ENCODE results near the gene PLA2G5. TPM values are rescaled to one million over a fixed set of nuclear protein-coding genes. Genes with fewer than 3 reads are reported as not detected.
"Not testable (repeated sequence)": the region's sequence is repeated elsewhere in the genome, so short reads cannot be mapped to it uniquely, and the experiment has no call there.

PLA2G5 gene
- total RNA-seq, 2 donors from 2014 or later = 18.7 to 19.2 TPM

DNA sequence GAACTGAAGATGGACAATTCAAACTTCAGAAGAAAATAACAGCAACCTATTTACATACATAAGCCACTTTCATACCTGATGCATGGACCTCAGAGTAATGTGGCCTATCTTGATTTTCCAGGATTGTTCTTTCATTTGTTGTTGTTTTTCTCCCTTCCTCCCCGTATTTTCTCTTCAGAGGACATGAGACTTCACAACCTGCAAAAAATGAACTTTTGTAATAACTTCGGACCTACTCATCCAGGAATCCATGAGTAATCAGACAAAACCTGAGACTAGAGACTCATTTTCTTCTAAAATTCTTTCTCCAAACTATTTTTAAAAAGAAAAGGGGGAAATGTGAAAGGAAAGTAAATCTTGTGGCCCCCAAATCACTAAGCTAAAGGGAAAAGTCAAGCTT lies 17.6 kb upstream of the PLA2G5 start:
- Histone ChIP-seq H3K9me3 (peaks cover 3% of the 10 kb centered on the region), H3K36me3 (no peaks in the 10 kb centered on the region), H3K4me3 (no peak overlapping the region), H3K4me1 (ENCODE audit: control insufficient read depth in 1 of 2, low read depth in 2 of 2) (no peaks in the 10 kb centered on the region), H3K27me3 (replicated peaks; ENCODE audit: insufficient read depth) (no peaks in the 10 kb centered on the region), H3K27ac (no peak overlapping the region)
- DNase-seq (ENCODE audit: low spot score) = no peak
- ATAC-seq (ENCODE audit: insufficient number of reproducible peaks, low FRiP score, low read depth) = no peak
- TF ChIP-seq, protein P1, sequence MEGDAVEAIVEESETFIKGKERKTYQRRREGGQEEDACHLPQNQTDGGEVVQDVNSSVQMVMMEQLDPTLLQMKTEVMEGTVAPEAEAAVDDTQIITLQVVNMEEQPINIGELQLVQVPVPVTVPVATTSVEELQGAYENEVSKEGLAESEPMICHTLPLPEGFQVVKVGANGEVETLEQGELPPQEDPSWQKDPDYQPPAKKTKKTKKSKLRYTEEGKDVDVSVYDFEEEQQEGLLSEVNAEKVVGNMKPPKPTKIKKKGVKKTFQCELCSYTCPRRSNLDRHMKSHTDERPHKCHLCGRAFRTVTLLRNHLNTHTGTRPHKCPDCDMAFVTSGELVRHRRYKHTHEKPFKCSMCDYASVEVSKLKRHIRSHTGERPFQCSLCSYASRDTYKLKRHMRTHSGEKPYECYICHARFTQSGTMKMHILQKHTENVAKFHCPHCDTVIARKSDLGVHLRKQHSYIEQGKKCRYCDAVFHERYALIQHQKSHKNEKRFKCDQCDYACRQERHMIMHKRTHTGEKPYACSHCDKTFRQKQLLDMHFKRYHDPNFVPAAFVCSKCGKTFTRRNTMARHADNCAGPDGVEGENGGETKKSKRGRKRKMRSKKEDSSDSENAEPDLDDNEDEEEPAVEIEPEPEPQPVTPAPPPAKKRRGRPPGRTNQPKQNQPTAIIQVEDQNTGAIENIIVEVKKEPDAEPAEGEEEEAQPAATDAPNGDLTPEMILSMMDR (IDR thresholded peaks at IDR 0.05) = no peak

DNA sequence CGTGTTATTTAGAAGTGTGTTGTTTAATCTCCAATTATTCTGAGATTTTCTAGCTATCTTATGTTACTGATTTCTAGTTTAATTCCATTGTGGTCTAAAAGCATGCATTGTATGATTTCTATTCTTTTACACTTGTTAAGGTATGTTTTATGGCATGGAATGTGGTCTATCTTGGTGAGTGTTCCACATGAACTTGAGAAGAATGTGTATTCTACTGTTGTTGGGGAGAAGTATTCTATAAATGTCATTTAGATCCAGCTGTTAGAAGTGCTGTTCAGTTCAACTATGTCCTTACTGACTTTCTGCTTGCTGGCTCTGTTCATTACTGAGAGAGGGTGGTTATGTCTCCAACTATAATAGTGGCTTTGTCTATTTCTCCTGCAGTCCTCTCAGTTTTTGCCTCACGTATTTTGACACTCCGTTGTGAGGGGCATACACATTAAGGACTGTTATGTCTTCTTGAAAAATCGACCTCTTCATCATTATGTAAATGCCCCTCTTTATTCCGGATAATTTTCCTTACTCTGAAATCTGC lies 12.0 kb upstream of the PLA2G5 start:
- Histone ChIP-seq H3K4me3 (no peak overlapping the region), H3K36me3 (no peaks in the 10 kb centered on the region), H3K4me1 (ENCODE audit: control insufficient read depth in 1 of 2, low read depth in 2 of 2) (no peaks in the 10 kb centered on the region), H3K27ac (no peak overlapping the region), H3K9me3 (no peaks in the 10 kb centered on the region), H3K27me3 (replicated peaks; ENCODE audit: insufficient read depth) (no peaks in the 10 kb centered on the region)
- ATAC-seq (ENCODE audit: insufficient number of reproducible peaks, low FRiP score, low read depth) (no peak), DNase-seq (ENCODE audit: low spot score) (no peak)
- TF ChIP-seq, protein P1 (IDR thresholded peaks at IDR 0.05) = no peak

DNA sequence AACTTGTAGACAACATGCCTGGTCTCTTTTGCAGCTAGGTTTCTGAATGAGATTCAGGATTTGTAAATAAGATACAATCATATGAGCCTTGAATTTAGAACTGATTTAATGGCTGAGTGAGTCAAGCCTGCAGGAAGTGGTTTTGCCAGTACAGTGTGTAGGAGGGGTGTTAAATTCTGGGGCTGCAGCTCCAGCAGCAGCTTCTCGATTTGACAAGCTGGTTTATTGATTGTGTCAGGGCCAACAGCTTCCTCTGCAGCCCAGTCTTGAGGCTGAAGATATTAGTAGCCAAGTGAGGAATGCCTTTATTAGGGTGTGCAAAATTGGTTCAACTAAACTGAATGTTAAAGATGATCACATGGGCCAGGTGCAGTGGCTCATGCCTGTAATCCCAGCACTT lies 11.5 kb upstream of the PLA2G5 start:
- ATAC-seq (ENCODE audit: insufficient number of reproducible peaks, low FRiP score, low read depth) = no peak
- Histone ChIP-seq H3K9me3 (no peaks in the 10 kb centered on the region), H3K36me3 (no peaks in the 10 kb centered on the region), H3K27ac (no peak overlapping the region), H3K4me3 (no peak overlapping the region), H3K27me3 (replicated peaks; ENCODE audit: insufficient read depth) (no peaks in the 10 kb centered on the region), H3K4me1 (ENCODE audit: control insufficient read depth in 1 of 2, low read depth in 2 of 2) (no peaks in the 10 kb centered on the region)
- TF ChIP-seq, protein P1 (IDR thresholded peaks at IDR 0.05) = no peak
- DNase-seq (ENCODE audit: low spot score) = no peak

DNA sequence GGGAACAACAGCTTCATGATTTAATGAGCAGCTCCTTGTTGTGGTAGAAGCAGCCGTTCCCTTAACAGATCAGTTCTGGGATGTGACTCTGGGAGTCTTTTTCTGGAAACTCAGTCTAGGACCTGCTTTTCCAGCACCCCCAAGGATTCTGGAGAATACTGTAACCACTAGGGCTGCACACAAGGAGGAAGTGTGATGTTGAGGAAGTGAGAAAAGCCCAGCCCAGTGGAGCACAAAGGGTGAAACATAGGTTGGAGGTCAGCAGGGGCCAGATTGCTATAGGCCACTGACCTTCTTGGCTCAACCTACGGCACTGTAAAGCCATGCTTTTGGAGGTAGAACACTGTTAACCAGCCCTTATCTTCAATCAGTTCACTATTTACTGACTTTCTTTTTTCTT lies 10.1 kb upstream of the PLA2G5 start:
- Histone ChIP-seq H3K9me3 (no peaks in the 10 kb centered on the region), H3K4me3 (no peak overlapping the region), H3K27ac (no peak overlapping the region), H3K4me1 (ENCODE audit: control insufficient read depth in 1 of 2, low read depth in 2 of 2) (no peaks in the 10 kb centered on the region), H3K36me3 (no peaks in the 10 kb centered on the region), H3K27me3 (replicated peaks; ENCODE audit: insufficient read depth) (no peaks in the 10 kb centered on the region)
- DNase-seq (ENCODE audit: low spot score) (no peak), ATAC-seq (ENCODE audit: insufficient number of reproducible peaks, low FRiP score, low read depth) (no peak)
- TF ChIP-seq, protein P1 (IDR thresholded peaks at IDR 0.05) = no peak

DNA sequence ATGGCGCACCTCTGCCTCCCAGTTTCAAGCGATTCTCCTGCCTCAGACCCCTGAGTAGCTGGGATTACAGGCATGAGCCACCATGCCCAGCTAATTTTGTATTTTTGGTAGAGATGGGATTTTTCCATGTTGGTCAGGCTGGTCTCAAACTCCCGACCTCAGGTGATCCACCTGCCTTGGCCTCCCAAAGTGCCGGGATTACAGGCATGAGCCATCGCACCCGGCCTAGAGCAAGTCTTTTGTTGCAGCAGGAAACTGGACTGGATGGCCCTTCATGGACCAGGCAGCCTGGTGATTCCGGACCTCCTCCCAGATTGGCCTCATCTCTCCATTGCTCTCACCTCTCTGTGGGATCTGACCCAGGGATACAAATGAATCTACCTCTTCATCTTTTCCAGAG lies 9.2 kb upstream of the PLA2G5 start:
- DNase-seq (ENCODE audit: low spot score); H3K4me1 ChIP-seq (ENCODE audit: control insufficient read depth in 1 of 2, low read depth in 2 of 2); H3K36me3 ChIP-seq; H3K27me3 ChIP-seq (replicated peaks; ENCODE audit: insufficient read depth); H3K9me3 ChIP-seq; ATAC-seq (ENCODE audit: insufficient number of reproducible peaks, low FRiP score, low read depth); H3K27ac ChIP-seq; H3K4me3 ChIP-seq: not testable (repeated sequence)

DNA sequence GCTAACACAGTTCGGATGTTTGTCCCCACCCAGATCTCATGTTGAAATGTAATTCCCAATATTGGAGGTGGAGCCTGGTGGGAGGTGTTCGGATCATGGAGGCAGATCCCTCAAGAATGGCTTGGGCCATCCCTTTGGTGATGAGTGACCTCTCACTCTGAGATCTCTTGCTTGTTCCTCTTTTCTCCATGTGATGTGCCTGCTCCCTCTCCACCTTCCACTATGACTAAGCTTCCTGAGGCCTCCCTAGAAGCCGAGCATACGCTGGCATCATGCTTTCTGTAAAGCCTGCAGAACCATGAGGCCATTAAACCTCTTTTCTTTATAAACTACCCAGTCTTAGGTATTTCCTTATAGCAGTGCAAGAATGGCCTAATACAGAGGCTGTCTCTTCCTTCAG lies 8.1 kb upstream of the PLA2G5 start:
- H3K36me3 ChIP-seq = no peaks in the 10 kb centered on the region
- TF ChIP-seq, protein P1 (IDR thresholded peaks at IDR 0.05) = no peak
- no peak for DNase-seq (ENCODE audit: low spot score)
- H3K9me3 ChIP-seq = no peaks in the 10 kb centered on the region
- ATAC-seq (ENCODE audit: insufficient number of reproducible peaks, low FRiP score, low read depth) = no peak
- H3K4me3 ChIP-seq = no peak overlapping the region
- H3K4me1 ChIP-seq (ENCODE audit: control insufficient read depth in 1 of 2, low read depth in 2 of 2) = no peaks in the 10 kb centered on the region
- H3K27ac ChIP-seq = no peak overlapping the region
- no peaks in the 10 kb centered on the region for H3K27me3 ChIP-seq (replicated peaks; ENCODE audit: insufficient read depth)

All from thoracic aorta (tissue), 2 donors.